NCI-H2171 treated with DMSO at 0.1 percent for 48 hours (cell line): Measurements from ENCODE around the gene ASIC1.

ENCODE experiments used
- DNase-seq: peaks from one replicate; lab custom pipeline; 2025; lab: John Stamatoyannopoulos, UW

ASIC1 gene

DNA sequence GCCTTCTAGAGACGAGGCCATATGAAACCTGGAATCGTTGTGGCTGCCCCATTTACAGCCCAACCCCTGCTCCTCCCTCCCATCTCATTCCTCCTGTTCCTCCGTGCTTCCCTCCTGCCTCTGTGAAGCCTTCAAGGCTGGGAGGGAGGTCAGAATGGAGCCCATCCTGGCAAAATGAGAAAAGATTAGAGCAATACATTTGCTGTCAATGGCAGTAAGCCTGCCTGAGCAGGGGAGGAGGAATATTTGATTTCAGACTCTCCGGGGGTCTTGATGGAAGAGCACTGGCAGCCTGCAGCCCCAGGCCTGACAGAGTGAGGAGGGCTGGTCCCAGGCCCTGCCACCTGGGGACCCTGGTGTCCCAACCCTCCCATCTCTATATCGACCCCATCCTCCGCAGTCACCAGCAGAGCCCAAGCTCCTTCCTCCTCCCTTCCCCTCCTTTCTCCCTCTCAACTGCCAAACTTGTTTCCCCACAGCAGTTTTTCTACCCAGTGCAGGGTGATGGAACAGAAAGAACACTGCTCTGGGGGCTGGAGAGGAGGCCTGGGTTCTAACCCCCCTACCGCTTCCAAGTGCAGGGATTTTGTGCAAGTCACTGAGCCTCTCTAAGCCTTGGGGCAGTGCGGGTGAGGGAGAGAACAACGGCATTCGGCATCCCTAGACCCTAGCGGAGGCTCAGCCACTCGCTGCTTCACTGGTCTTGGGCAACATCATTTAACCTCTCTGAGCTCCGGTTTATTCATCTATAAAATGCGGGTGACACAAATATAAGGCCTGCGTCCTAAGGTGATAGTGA, 16.1 kb upstream of the ASIC1 start:
- DNase-seq, result no peak

DNA sequence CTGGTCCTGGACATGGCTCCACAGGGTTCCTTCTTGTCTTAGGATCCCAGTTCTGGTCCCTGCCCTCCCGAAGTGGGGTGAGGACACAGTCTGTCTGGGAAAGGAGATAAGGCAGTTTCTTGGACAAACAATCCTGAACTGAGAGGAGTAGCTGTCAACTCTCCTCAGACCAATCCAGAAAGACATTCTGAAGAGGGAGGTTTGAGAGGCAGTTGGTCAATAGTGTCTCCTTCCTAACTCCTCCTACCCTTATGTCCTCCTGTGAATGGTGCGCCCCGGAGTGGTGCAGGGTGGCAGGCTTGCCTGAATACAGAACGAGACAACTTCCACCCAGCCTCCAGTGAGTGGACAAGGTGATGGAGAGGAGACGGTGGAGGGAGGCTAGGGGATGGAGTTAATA, 15.4 kb upstream of the ASIC1 start:
- DNase-seq, result no peak

DNA sequence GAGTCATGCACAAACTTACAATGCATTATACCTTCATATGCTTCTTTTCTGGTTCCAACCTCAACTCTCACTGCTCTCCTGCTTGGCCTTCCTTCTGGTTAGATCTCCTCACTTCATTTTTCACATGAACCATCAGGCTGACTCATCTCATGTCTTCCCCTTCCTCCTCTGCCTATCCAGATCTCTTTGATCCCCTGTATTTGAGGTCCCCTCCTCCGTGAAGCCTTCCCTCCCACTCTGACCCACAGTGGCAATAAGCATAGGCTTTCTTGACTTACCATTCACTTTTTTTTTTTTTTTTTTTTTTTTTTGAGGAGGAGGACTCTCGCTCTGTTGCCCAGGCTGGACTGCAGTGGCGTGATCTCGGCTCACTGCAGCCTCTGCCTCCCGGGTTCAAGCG, 14.7 kb upstream of the ASIC1 start:
- DNase-seq, result no peak

DNA sequence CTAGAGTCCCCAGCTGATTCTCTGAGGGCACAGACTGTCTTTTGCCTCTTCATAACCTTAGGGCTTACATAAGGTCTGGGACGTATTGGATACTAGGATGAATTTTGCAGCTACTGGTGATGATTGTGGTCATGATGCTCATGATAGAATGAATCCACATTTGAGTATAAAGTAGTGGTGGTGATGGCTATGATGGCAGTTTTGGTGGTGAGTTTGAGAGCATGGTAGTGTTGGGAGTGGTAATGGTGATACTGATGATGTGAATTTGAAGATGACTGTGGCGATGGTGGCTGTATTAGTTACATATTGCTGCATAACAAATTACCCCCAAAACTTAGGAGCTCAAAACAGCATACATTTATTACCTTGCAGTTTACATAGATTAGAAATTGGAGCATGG, 14.1 kb upstream of the ASIC1 start:
- no peak for DNase-seq

DNA sequence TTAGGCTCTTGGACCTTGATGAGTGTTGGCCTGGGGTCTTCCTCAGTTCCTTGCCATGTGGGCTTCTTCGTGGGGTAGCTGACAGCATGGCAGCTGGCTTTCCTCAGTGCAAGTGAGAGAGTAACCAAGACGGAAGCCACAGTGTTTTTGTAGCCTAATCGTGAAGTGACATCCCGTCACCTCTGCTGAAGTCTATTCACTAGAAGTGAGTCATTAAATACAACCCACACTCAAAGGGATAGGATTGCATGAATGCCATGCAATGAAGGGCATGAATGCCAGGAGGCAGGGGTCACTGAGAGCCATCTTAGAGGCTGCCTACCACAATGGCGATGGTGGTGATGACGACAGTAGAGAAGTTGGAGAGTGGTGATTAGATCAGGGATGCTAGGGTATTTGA, 13.5 kb upstream of the ASIC1 start:
- no peak for DNase-seq

DNA sequence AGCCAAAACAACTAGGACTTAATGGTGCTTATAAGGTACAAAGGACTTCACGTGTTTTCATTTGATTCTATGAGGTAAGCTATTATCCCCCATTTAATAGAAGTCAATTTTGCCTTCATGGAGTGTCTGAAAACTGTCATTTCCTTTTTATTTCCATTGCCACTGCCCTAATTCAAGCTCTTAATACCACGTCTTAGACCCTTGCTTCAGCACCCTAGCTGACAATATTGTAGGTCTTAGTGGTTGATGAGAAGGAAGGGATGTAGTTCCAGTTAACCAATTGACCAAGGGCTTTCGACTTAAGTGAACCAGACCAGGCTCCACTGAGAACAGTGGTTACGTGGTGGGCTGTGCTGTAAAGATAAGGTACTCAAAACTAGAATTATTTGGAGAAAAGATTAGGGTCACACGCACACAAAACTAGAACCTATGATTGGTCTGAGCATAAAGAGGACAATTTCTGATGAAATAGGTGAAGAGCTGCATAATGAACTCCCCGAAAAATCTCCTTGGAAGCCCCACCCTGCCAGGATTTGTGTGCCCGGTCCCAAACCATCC, 9.6 kb upstream of the ASIC1 start:
- DNase-seq, result no peak

DNA sequence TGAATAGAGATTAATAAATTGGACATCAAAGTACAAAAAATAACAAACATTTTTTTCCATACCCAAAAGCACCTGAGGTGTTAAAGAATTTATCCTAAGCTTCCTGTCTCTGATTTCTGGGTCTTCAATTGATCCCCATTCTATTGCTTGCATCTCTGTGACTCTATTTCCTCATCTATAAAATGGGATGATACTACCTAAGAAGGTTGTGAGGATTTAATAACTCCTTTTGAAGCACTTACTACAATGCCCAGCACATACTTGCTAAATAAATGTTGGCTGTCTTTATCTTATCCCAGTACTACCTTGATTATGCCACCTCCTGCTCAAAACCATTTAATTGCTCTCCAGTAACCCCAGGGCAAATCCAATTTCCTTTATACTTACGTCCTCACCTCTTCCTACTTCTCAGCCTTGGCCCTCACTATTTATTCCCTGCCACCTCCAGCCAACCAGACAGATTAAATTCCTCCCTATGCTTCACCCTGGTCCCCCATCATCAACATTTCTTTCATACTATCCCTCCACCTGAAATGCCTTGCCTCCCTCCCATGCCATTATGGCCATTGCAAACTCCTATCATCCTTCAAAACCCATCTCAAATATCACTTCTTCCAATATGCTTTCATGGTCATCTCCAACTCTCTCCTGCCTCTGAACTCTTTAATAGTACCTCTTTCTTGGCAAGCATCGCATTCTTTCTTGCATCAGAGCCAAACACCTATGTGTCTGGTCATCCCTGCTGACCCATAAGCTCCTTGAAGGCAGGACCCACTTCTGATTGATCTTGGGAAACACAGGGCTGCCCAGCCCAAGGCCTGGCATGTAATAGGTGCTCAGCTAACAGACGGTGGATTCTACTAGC, 7.9 kb upstream of the ASIC1 start:
- no peak for DNase-seq

DNA sequence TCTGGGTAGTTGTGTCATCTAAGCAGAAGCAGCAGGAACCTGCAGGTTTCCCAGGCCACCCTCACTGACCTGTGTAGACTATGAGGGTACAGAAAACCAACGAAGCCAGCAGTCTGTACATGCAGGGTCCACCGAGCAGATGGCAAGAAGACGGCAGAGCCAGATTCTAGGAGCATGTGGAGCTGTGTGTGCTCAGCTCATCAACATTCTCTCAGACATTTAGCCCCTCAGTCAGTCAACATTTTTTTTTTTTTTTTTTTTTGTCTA, 7.3 kb upstream of the ASIC1 start:
- DNase-seq, result peak; percentile 86

DNA sequence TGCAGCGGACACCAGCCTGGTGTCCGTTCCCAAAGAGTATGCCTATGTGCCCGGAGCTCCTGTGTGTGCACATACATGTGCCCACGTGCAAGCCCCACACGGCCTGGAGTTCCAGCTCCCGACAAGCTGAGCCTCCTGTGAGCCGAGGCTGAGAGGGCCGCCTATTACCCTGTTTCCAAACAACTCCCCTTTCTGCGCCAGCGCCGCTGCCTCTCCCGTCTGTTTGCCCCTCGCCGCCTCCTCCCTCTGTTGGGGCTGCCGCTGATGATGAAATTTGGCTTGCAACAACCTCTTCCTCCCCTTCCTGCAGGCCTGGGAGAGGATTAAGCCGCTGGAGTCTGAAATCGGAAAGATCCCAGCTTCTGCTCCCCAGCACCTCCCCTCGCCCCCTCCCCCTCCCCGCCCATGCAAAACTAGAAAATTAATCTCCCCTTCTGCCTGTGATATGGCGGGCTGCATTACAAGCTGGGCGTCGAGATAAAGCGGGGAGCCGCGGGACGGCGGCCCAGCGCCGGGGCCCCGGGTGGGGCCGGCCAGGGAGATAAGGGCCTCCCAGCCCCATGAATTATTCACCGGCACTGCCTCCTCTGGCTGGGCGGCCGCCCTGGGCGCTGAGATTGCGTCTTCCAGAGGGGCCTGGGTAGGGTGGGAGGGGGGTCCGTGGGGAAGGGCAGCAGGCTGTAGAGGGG, 6.8 kb upstream of the ASIC1 start:
- DNase-seq, result peak; percentile 91

DNA sequence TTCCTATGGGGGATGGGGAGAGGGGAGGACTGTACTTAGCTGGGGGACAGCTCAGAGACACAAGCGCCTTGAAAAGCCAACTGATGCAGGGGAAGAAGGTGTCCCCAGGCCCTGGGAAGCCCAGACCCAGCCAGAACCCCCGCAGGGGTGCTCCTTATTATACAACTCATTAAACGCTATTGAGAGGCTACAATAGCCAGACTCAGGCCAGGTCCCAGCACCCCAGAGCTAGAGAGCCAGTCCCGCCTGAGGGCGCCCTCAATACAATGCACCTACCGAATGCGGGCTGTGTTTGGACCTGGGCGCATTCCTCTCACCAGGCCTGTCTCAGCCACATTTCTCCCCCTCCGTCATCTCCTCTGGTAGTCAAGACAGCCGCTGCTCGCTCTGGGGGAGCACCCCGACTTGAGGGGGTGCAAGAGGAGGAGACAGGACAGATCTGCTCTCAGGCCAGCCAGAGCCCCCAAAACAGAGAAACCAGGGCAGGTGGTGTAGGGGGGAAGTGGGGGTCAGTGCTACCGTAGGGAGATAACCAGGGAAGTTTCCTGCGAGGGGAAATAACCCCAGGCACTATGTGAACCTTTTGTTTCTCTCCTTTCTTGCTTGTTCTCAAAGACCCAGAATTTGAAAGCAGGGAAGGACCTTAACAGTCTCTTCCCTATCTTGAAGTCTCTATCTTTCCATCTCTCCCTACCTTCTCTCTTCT, 6.1 kb upstream of the ASIC1 start:
- no peak for DNase-seq

DNA sequence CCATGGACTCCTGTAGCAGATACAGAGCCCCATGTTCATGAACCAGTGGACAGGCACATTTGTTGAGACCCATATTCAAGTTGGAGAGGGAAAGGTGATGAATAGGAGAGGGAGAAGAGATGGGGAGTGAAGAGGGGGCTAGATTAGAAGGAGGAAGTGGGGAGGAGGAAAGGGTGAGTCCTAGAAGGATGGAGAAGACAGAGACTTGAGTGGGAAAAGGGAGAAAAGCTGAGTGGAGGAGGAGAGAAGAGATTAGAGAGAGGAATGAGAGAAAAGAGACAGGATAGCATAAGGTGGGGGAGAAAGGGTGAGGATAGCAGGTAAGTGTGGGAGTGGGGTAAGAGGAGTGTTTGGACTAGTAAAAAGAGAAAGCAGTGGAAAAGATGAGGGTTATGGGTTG, 4.9 kb upstream of the ASIC1 start:
- peak; percentile 60 for DNase-seq

DNA sequence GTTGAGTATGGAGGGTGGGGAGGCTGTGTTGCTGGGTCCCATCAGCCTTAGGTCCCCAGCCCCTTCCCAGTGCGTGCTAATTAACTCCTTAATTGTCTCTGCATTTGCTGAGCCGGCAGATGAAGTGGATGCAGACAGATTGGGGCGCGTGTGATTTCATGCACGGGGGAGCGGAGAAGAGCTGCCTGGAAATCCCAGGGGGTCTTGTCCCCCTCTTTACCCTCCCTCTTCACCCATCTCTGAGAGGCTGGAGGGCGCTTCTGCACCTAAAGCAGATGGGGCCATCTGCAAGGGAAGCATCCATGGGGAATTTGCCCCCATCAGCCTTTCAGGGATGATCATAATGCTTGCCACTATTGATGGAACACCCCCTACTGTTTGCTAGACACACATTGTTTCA, 4.4 kb upstream of the ASIC1 start:
- peak; percentile 98 for DNase-seq

DNA sequence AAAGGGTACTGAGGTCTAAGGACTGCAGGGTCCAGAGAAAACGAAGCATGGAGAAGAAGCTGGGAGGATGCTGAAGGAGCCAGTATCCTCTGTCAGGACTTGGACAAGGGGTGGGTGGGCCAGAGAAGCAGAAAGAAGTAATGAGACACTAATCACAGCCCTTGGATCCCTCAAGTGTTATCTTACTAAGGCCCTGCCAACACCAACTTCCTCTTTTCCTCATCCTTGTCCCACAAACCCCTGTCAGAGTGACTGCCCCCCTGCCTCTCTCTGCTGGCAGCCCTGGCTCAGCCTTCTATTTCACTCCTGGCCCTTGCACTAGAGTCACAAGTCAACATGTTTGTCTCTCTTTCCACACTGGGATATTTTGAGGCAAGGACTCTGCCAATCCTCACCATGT, 3.8 kb upstream of the ASIC1 start:
- no peak for DNase-seq

DNA sequence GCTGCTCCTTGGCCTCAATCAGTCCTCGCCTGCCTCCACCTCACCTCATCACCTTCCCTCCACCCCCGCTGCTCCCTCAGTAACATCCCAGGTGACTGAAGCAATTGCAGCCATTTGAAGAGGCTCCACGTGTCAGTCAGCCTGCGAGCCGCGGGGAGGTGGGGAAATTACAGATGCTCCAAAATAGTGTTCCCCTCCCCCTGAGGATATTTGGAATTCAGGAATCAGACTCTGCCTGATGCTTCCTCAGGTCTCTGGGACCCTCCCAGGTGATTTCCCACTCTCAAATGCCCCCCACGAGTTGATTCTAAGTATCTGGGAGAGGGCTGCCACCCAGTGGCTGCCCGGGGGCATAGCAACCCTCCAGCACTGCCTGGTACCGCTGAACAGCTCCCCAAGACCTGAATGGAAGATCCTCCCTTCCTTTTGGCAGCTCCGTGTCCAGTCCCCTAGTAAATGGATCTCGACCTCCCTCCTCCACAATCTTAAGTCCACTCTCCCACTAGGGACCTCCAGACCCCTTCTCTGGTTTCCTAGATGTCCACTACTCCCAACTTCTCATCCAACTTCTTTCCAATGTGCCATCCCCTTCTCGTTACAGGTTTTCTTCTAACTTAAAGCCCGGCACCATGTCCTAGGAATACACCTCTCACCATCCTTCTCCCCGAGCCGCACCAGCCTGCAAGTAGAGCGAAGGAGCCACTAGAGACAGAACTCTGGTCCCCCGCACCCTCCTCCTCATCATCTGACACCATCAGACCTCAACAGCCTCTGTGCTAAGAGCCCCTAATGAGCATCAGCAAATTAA, 1.4 kb upstream of the ASIC1 start:
- DNase-seq, result peak; percentile 94

DNA sequence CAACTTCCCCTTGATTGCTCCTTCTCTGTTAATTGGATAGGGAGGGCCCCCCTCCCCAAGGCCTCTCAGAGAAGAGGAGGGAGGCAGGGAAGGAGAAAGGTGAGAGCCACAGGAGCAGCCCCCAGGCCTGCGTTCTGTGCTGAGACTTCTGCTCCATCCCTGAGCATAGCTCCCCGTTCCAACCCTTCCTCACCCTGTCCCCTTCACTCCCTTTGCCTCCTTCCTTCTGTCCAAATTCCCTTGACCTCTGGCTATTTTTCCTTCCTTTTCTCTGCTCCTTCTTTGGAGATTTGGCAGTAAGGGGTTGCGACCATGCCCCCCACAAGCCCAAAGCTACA, 788 bp upstream of the ASIC1 start:
- no peak for DNase-seq

DNA sequence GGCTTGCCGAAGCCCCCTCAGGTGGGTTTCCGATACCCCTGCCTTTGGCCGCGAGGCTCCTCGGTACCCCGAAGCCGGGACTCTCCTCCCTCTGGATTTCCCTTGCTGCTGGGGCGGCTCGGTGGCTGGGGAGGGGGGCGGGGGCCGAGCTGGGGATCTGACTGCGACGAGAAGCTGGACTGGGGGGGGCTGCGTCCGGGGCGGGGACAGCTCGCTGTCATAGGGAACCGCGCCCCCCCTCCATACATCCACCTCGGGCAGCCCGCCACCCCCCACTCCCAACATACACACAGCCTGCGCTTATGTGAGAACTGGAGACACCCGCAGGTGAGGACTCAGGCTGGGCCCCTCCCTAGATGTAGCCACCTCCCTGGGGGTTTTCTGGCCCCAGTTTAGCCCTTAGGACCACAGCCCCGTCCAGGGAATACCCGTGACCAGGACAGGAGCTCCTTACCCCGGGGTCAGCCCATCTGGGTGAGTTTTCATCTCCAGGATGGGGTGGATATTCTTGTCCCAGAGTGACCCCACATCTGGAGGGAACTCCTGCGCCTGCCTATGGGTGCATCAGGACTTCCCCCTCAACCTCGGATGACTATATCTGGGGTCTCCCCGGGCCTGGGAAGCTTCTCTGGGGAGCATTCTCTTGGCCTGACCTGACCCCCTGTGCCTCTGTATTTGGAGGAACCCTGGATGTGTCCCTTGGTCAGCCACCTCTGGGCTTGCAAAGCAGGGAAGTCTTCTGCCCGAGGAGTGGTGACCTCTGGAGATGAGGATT, 687 bp downstream of the ASIC1 start:
- DNase-seq, result no peak

DNA sequence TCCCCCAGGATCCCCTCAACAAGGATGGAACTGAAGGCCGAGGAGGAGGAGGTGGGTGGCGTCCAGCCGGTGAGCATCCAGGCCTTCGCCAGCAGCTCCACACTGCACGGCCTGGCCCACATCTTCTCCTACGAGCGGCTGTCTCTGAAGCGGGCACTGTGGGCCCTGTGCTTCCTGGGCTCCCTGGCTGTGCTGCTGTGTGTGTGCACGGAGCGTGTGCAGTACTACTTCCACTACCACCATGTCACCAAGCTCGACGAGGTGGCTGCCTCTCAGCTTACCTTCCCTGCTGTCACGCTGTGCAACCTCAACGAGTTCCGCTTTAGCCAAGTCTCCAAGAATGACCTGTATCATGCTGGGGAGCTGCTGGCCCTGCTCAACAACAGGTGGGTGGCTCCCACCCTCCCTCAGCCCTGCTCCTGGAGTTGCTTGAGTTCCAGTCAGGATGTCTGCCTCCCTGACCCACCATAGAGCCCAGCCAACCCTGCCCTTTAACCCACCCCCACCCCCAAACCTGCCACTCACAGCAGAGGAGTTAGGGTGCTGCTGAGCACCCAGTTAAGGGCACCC, 1.4 kb downstream of the ASIC1 start:
- no peak for DNase-seq

DNA sequence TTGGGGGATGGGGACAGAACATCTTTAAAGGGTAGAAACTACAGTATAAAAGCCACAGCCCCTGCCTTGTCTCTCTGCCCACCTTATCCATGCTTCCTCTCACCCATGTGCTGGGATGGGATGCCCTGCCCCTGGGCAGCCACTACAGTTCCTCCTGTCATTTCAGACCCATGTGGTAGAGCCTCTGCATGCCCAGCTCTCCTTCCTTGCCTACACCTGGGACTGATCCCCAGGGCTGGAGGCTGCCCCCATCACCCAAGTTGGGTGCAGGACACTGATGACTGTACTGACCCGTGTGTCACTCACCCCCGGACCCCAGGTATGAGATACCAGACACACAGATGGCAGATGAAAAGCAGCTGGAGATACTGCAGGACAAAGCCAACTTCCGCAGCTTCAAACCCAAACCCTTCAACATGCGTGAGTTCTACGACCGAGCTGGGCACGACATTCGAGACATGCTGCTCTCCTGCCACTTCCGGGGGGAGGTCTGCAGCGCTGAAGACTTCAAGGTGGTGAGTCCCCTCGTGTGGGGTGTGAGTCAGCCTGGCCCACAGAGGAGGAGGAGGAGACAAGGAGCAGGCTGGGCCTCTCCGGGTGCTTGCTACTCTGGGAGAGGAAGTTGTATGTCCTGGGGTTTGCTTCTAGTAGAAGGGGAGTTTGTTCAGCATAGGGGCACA, 2.2 kb downstream of the ASIC1 start:
- no peak for DNase-seq

DNA sequence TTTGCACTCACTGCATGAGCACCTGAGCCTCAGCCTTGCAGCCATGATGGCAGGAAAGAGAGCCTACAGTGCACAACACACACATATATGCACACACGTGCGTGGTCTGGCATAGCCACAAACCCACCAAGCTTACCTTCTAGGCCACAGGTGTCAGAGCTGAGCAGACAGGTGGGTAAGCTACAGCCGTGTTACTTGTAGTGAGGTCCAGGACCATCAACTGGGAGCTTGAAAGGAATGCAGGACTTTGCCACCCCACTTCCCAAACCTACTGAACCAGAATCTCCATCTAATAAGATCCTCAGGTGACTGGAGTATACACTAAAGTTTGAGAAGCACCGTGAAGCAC, 2.7 kb downstream of the ASIC1 start:
- no peak for DNase-seq

DNA sequence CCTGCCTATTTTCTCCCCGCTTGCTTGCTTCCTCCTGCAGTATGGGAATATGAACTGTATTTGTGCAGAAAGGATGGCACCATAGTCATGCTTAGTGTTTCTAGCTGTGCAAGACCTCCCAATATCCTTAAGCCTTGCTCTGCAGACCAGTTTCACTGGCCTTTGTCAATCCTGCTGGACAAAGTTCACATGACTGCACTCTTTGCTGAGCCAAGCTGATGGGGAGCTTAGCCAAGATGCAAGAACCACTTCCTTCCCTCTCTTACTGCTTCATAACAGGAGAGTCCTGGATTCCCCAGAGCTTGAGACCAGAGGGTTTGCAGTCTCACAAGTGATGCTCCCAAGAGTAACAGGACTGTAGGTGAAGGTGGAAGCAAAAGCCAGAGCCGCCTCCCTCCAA, 3.8 kb downstream of the ASIC1 start:
- DNase-seq, result no peak
